Right lobe of liver (tissue), 4 donors: ENCODE measurements around the gene LRRC3.

Experiments
- CTCF ChIP-seq, 4 donors: fragments of 200-600 bp in 3 of 4; fragments of 450-650 bp in 1 of 4; IDR thresholded peaks; one replicate each; pipeline versions ENCODE4 v1.5.1 to v1.8.0; 2016 to 2022; ENCODE audit warnings: antibody characterized with exemption in 4 of 4, mild to moderate bottlenecking in 2 of 4
- POLR2A ChIP-seq: fragments of 450-650 bp; IDR thresholded peaks from one replicate; pipeline ENCODE4 v1.6.1; 2017; ENCODE audit warnings: antibody characterized with exemption, mild to moderate bottlenecking
- donor health status: DM: no; HTN: no; CAD: no.
- donor health status: DM: no; HTN: no; CAD: no.
- donor health status: DM: no; HTN: yes; CAD: no.

DNA sequence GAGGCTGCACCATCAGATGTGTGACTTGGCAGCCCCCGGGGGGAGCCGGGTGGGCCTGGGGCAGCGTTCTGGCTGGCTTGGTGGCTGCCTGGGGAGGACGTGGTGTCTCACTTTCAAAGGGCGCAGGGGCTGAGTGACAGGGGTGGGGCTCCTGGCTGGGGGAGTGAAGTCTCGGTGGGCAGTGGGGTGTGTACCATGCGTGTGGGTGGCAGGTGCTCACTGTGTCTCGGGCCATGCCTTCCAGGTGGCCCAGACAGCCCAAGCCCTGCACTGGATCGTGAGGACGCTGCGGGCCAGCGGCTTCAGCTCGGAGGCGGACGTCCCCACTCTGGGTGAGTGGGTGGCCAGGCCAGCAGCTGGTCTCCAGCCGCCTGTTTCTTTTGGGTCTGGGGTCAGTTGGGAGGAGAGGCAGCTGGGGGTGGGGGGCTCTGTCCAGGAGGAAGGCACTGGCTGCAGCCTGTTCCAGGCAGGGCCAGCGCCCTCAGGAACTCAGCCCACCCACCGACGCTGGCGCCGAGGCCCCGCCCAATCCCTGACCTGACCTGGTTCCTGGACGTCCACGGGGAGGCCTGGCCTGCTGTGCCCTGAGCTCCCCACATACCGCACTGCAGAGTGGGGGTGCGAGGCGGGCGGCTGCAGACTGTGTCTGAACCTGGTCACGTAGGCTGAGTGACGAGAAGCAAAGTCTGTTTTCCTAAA, 30.6 kb upstream of the LRRC3 start:
- TF ChIP-seq CTCF (IDR thresholded peaks at IDR 0.05) (no peak), POLR2A (no peak)
